Activated CD4-positive, alpha-beta memory T cell treated with anti-CD3 and anti-CD28 coated beads for 36 hours (primary cell): ENCODE data around the gene AKR1E2. TPM values are rescaled to one million over a fixed set of nuclear protein-coding genes. Genes with fewer than 3 reads are reported as not detected.
A peak's percentile ranks its signal among the peaks of the same experiment; 100 is the strongest.

Experiments used
- CTCF ChIA-PET: fragments of 350-600 bp; sonication (Branson Sonifier 250); formaldehyde crosslinking; loops from one replicate; lab custom pipeline; 2021; ENCODE audit warnings: antibody characterized with exemption, inconsistent platforms; lab: Charles Lee
- POLR2A ChIA-PET: fragments of 350-600 bp; sonication (Branson Sonifier 250); formaldehyde crosslinking; loops from one replicate; lab custom pipeline; 2021; ENCODE audit warnings: antibody characterized with exemption; lab: Charles Lee
- DNase-seq: peaks from one replicate; pipeline ENCODE4 v3.0.0-alpha.2; 2020
- H3K27ac Mint-ChIP-seq: one replicate; pipeline ENCODE4 v1.8.0; 2021; ENCODE audit warnings: mixed read lengths
- H3K27me3 Mint-ChIP-seq: one replicate; pipeline ENCODE4 v1.8.0; 2021; ENCODE audit warnings: mixed read lengths
- H3K36me3 Mint-ChIP-seq: one replicate; pipeline ENCODE4 v1.8.0; 2021; ENCODE audit warnings: mixed read lengths
- H3K4me1 Mint-ChIP-seq: one replicate; pipeline ENCODE4 v1.8.0; 2021; ENCODE audit warnings: low read depth, mixed read lengths
- H3K4me3 Mint-ChIP-seq: one replicate; pipeline ENCODE4 v1.8.0; 2021; ENCODE audit warnings: mild to moderate bottlenecking, mixed read lengths
- H3K9me3 Mint-ChIP-seq: one replicate; pipeline ENCODE4 v1.8.0; 2021; ENCODE audit warnings: mixed read lengths
- intact Hi-C: fragments of 100-400 bp; cut with micrococcal nuclease; formaldehyde crosslinking; loops from one replicate; pipeline ENCODE4 v1.15.1; 2023
- total RNA-seq, 2 experiments: library from RNA; stranded (reverse); gene quantifications; one replicate each; pipeline ENCODE4 v1.2.3, GENCODE V29; 2021

The AKR1E2 gene
- total RNA-seq, 2 experiments from 2014 or later = 3.9 to 4.2 TPM

GRCh38 chr10:4816966-4817365 lies 9.0 kb upstream of the AKR1E2 start:
- no peaks in the 10 kb centered on the region for H3K4me1 Mint-ChIP-seq
- intact Hi-C loops = loop anchor here (2.0 kb wide), 1 partner anchor 618 kb away; no protein-coding TSS in a partner anchor
- no peaks in the 10 kb centered on the region for H3K36me3 Mint-ChIP-seq
- POLR2A ChIA-PET = no interaction called here
- no peak for DNase-seq
- H3K9me3 Mint-ChIP-seq = no peaks in the 10 kb centered on the region
- H3K4me3 Mint-ChIP-seq = no peak overlapping the region
- CTCF ChIA-PET = interaction anchor here (2.2 kb wide), 1 partner anchor 33 kb away, joined by 9 read pairs; no protein-coding TSS in a partner anchor
- peaks cover 7% of the 10 kb centered on the region for H3K27me3 Mint-ChIP-seq
- no peak overlapping the region for H3K27ac Mint-ChIP-seq

- Mint-ChIP-seq H3K9me3 (no peaks in the 10 kb centered on the region), H3K27ac (no peak overlapping the region), H3K27me3 (peaks cover 10% of the 10 kb centered on the region), H3K4me1 (no peaks in the 10 kb centered on the region), H3K4me3 (no peak overlapping the region), H3K36me3 (no peaks in the 10 kb centered on the region)
- no peak for DNase-seq
- ChIA-PET CTCF (interaction anchor here (1.0 to 2.2 kb wide), 2 partner anchors 31 to 162 kb away, joined by 3 to 9 read pairs; no protein-coding TSS in a partner anchor), POLR2A (no interaction called here)
- intact Hi-C loops = no loop called here
Observed at GRCh38 chr10:4819067-4819466, 6.9 kb upstream of the AKR1E2 start.

- Mint-ChIP-seq H3K27ac (no peak overlapping the region), H3K9me3 (no peaks in the 10 kb centered on the region), H3K4me3 (no peak overlapping the region), H3K36me3 (no peaks in the 10 kb centered on the region), H3K27me3 (peaks cover 10% of the 10 kb centered on the region), H3K4me1 (no peaks in the 10 kb centered on the region)
- ChIA-PET CTCF (interaction anchor here (1.5 kb wide), 1 partner anchor 614 kb away, joined by 5 read pairs; no protein-coding TSS in a partner anchor), POLR2A (no interaction called here)
- no peak for DNase-seq
- intact Hi-C loops = no loop called here
Observed at GRCh38 chr10:4819707-4820106, 6.3 kb upstream of the AKR1E2 start.

- H3K4me3 Mint-ChIP-seq = no peak overlapping the region
- peaks cover 12% of the 10 kb centered on the region for H3K27me3 Mint-ChIP-seq
- intact Hi-C loops = no loop called here
- H3K4me1 Mint-ChIP-seq = peaks cover 2% of the 10 kb centered on the region
- DNase-seq = no peak
- no peaks in the 10 kb centered on the region for H3K9me3 Mint-ChIP-seq
- H3K36me3 Mint-ChIP-seq = no peaks in the 10 kb centered on the region
- POLR2A ChIA-PET = no interaction called here
- no peak overlapping the region for H3K27ac Mint-ChIP-seq
- CTCF ChIA-PET = interaction anchor here (1.5 kb wide), 1 partner anchor 613 kb away, joined by 5 read pairs; no protein-coding TSS in a partner anchor
Observed at GRCh38 chr10:4820804-4821401, 5.1 kb upstream of the AKR1E2 start.

DNA sequence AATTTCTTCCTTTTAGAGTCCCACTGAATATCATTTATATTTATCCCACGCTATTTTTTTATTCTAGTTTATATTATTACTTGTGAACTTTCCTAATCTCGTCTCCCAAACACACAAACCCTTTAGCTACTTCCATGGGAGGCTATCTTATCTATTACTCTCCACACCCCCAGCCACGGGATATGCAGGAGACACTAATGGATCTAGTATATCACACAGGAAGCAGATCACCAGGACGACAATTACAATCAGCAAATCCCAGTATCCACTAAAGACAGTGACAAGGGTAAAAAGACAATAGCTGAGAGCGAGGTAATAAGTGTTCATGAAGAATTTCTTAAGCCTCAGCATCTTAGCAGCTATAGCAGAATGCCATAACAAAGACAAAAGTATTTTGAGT lies 3.8 kb upstream of the AKR1E2 start:
- peaks cover 10% of the 10 kb centered on the region for H3K4me1 Mint-ChIP-seq
- H3K4me3 Mint-ChIP-seq = no peak overlapping the region
- intact Hi-C loops = no loop called here
- no peaks in the 10 kb centered on the region for H3K36me3 Mint-ChIP-seq
- no peak overlapping the region for H3K27ac Mint-ChIP-seq
- DNase-seq = no peak
- H3K27me3 Mint-ChIP-seq = peaks cover 14% of the 10 kb centered on the region
- POLR2A ChIA-PET = no interaction called here
- H3K9me3 Mint-ChIP-seq = no peaks in the 10 kb centered on the region
- CTCF ChIA-PET = no interaction called here

GRCh38 chr10:4824791-4825310 lies 1.2 kb upstream of the AKR1E2 start:
- Mint-ChIP-seq H3K4me3 (no peak overlapping the region), H3K27ac (no peak overlapping the region), H3K36me3 (no peaks in the 10 kb centered on the region), H3K27me3 (peaks cover 15% of the 10 kb centered on the region), H3K9me3 (no peaks in the 10 kb centered on the region), H3K4me1 (peaks cover 12% of the 10 kb centered on the region)
- intact Hi-C loops = no loop called here
- no peak for DNase-seq
- ChIA-PET POLR2A (no interaction called here), CTCF (interaction anchor here (2.6 kb wide), 1 partner anchor 10 kb away, joined by 19 read pairs; no protein-coding TSS in a partner anchor)

GRCh38 chr10:4825456-4825867 lies 545 bp upstream of the AKR1E2 start:
- POLR2A ChIA-PET = no interaction called here

GRCh38 chr10:4826792-4827324 lies 851 bp downstream of the AKR1E2 start:
- DNase-seq = no peak
- POLR2A ChIA-PET = no interaction called here
- Mint-ChIP-seq H3K4me3 (peak overlapping the region; percentile 71), H3K4me1 (peaks cover 18% of the 10 kb centered on the region), H3K27me3 (peaks cover 12% of the 10 kb centered on the region), H3K36me3 (peaks cover 11% of the 10 kb centered on the region), H3K9me3 (no peaks in the 10 kb centered on the region), H3K27ac (peak overlapping the region; percentile 25)
- intact Hi-C loops = no loop called here
- CTCF ChIA-PET = interaction anchor here (1.3 to 1.9 kb wide), 4 partner anchors 12 to 23 kb away, joined by 4 to 10 read pairs (median 8); no protein-coding TSS in a partner anchor

More at GRCh38 chr10:4825456-4825867, 545 bp upstream of the AKR1E2 start:
- DNase-seq = no peak
- Mint-ChIP-seq H3K27me3 (peaks cover 12% of the 10 kb centered on the region), H3K4me1 (peaks cover 12% of the 10 kb centered on the region), H3K4me3 (peak overlapping the region; percentile 71), H3K27ac (no peak overlapping the region), H3K36me3 (no peaks in the 10 kb centered on the region), H3K9me3 (no peaks in the 10 kb centered on the region)
- intact Hi-C loops = no loop called here
- CTCF ChIA-PET = interaction anchor here (1.3 to 2.6 kb wide), 2 partner anchors 10 to 11 kb away, joined by 9 to 19 read pairs; no protein-coding TSS in a partner anchor

- intact Hi-C loops = no loop called here
- Mint-ChIP-seq H3K4me1 (peaks cover 18% of the 10 kb centered on the region), H3K4me3 (no peak overlapping the region), H3K9me3 (no peaks in the 10 kb centered on the region), H3K27me3 (peaks cover 10% of the 10 kb centered on the region), H3K36me3 (peaks cover 11% of the 10 kb centered on the region), H3K27ac (no peak overlapping the region)
- DNase-seq = no peak
- ChIA-PET POLR2A (no interaction called here), CTCF (interaction anchor here (1.6 to 1.9 kb wide), 3 partner anchors 11 to 22 kb away, joined by 4 to 10 read pairs (median 7); no protein-coding TSS in a partner anchor)
Observed at GRCh38 chr10:4828005-4828404, 2.0 kb downstream of the AKR1E2 start.

GRCh38 chr10:4830551-4830950 lies 4.5 kb downstream of the AKR1E2 start:
- intact Hi-C loops = no loop called here
- Mint-ChIP-seq H3K27me3 (peaks cover 9% of the 10 kb centered on the region), H3K27ac (no peak overlapping the region), H3K4me1 (peaks cover 31% of the 10 kb centered on the region), H3K4me3 (no peak overlapping the region), H3K9me3 (no peaks in the 10 kb centered on the region), H3K36me3 (peaks cover 13% of the 10 kb centered on the region)
- POLR2A ChIA-PET = no interaction called here
- DNase-seq = no peak
- CTCF ChIA-PET = interaction anchor here (1.3 to 1.4 kb wide), 3 partner anchors 15 to 19 kb away, joined by 3 to 5 read pairs (median 4); no protein-coding TSS in a partner anchor

DNA sequence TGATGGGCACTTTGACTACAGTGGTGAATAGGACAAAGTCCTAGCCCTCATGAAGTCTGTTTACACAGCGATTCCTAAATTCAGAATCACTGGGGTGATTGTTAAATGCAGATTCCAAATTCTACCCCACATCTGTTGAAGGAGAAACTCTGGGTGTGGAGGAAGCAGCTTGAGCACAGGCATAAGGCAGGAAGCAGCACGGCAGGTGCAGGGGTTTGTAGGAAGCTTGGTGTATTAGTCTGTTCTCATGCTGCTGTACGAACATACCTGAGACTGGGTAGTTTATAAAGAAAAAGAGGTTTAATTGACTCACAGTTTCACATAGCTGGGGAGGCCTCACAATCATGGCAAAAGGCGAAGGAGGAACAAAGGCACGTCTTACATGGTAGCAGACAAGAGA lies 5.1 kb downstream of the AKR1E2 start:
- H3K9me3 Mint-ChIP-seq = no peaks in the 10 kb centered on the region
- H3K27me3 Mint-ChIP-seq = peaks cover 6% of the 10 kb centered on the region
- ChIA-PET POLR2A (no interaction called here), CTCF (interaction anchor here (1.2 to 1.4 kb wide), 3 partner anchors 18 to 792 kb away, joined by 3 to 5 read pairs (median 3); no protein-coding TSS in a partner anchor)
- H3K36me3 Mint-ChIP-seq = peaks cover 13% of the 10 kb centered on the region
- peaks cover 32% of the 10 kb centered on the region for H3K4me1 Mint-ChIP-seq
- intact Hi-C loops = no loop called here
- DNase-seq = no peak
- no peak overlapping the region for H3K4me3 Mint-ChIP-seq
- no peak overlapping the region for H3K27ac Mint-ChIP-seq

GRCh38 chr10:4833286-4833685 lies 7.3 kb downstream of the AKR1E2 start:
- peaks cover 13% of the 10 kb centered on the region for H3K36me3 Mint-ChIP-seq
- no peak overlapping the region for H3K27ac Mint-ChIP-seq
- POLR2A ChIA-PET = no interaction called here
- no peak for DNase-seq
- no peak overlapping the region for H3K4me3 Mint-ChIP-seq
- CTCF ChIA-PET = interaction anchor here (0.8 to 1.7 kb wide), 2 partner anchors 16 to 18 kb away, joined by 3 to 5 read pairs; no protein-coding TSS in a partner anchor
- no peaks in the 10 kb centered on the region for H3K9me3 Mint-ChIP-seq
- peaks cover 2% of the 10 kb centered on the region for H3K27me3 Mint-ChIP-seq
- H3K4me1 Mint-ChIP-seq = peaks cover 32% of the 10 kb centered on the region
- intact Hi-C loops = no loop called here
